ENCODE results near the gene CCDC194.

CCDC194 gene

DNA sequence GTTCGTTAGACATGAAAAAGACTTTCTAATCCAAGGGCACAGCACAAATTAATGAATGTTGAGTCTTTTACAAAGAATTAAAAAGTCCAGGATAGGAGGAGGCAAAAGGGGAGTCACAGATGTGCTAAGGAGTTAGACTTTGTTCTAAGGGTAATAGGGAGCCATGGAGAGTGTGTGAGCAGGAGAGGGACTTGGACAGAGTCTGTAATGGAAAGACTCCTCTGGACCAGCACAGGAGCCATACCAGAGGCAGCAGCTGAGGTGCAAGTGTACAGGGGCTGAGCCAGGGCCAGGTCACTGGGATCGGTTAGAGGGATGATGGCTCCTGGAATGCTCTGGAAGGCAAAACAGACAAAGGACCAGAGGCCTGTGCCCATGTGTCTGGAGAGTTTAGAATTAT is 46.1 kb downstream of the CCDC194 start:
- DNase-seq (no peak), ATAC-seq (replicated peaks) (no peak)
- H3K27ac Mint-ChIP-seq, result no peak overlapping the region
- H3K27me3 Mint-ChIP-seq, result peaks cover 28 to 50% of the 10 kb centered on the region in 2 donors
- H3K4me1 Mint-ChIP-seq (ENCODE audit: low read depth in 2 of 2), result peaks cover 5 to 9% of the 10 kb centered on the region in 2 donors
- peaks cover 5% of the 10 kb centered on the region for H3K36me3 Mint-ChIP-seq (ENCODE audit: insufficient read depth)
- H3K4me3 Mint-ChIP-seq, result no peak overlapping the region
- no peaks in the 10 kb centered on the region for H3K9me3 Mint-ChIP-seq

DNA sequence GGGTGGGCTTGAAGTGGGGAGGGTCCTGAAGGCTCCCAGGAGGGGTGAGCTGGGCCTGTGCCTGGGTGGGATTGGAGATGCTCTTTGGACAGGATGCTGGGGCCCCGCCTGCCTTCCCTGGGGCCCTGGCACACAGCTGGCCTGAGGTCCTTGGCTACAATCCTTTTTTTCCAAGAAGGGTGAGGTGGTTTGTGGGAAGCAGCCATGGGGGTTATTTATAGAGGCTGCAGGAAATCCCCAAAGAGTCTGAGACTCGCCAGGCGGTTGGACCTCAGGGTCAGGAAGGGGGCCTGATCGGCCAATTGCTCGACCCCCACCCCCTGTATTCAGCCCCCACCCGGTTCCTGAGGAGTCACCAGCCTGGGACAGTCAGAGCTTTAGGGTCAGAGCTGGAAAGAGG is 46.6 kb downstream of the CCDC194 start:
- peaks cover 28 to 45% of the 10 kb centered on the region in 2 donors for H3K27me3 Mint-ChIP-seq
- peaks cover 5 to 9% of the 10 kb centered on the region in 2 donors for H3K4me1 Mint-ChIP-seq (ENCODE audit: low read depth in 2 of 2)
- DNase-seq (no peak), ATAC-seq (replicated peaks) (no peak)
- H3K27ac Mint-ChIP-seq, result no peak overlapping the region
- no peak overlapping the region for H3K4me3 Mint-ChIP-seq
- peaks cover 6% of the 10 kb centered on the region for H3K36me3 Mint-ChIP-seq (ENCODE audit: insufficient read depth)
- no peaks in the 10 kb centered on the region for H3K9me3 Mint-ChIP-seq

DNA sequence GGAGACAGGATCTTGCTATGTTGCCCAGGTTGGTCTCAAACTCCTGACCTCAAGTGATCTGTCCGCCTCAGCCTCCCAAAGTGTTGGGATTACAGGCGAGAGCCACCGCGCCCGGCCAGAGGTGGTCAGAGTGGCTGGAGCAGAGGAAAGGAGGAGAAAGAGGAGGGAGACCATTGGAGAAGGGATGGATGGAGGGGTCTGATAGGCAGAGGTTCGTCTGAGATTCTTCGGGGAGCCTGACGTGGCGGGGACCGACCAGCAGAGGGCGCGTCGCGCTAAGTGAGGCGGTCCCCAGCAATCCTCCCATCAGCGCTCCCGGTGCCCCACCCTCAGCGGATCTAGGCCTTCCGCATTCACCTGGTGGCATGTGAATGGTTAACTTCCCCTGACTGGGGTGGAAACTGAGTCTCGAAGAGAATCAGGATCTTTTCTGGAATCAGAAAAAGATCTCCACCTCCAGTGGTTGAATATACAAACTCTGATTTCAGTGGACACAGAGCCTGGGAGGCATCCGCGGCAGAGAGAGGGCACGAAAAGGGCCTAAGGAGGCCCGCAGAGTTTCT is 47.8 kb downstream of the CCDC194 start:
- H3K36me3 Mint-ChIP-seq (ENCODE audit: insufficient read depth), result peaks cover 8% of the 10 kb centered on the region
- H3K9me3 Mint-ChIP-seq, result no peaks in the 10 kb centered on the region
- peak; percentile 73 to 76 (median 74) for DNase-seq
- H3K27ac Mint-ChIP-seq, result no peak overlapping the region
- H3K4me3 Mint-ChIP-seq, result no peak overlapping the region
- ATAC-seq (replicated peaks), result peak; percentile 96
- H3K27me3 Mint-ChIP-seq, result peaks cover 26 to 33% of the 10 kb centered on the region in 2 donors
- H3K4me1 Mint-ChIP-seq (ENCODE audit: low read depth in 2 of 2), result peaks cover 5 to 6% of the 10 kb centered on the region in 2 donors

DNA sequence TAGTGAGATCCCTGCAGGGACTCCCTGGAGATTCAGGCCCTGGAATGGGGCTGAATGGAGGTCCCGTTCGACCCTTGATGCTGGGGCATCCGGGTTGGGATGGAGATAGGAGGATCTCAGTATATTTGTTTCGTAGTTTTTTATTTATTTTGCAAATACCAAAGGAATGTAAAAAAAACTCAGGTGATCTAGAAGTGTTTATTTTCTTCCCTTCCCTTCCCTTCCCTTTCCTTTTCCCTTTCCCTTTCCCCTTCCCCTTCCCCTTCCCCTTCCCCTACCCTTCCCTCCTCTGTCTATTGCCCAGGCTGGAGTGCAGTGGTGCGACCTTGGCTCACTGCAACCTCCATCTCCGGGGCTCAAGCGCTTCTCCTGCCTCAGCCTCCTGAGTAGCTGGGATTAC is 52.2 kb downstream of the CCDC194 start:
- H3K4me1 Mint-ChIP-seq (ENCODE audit: low read depth in 2 of 2), result peaks cover 13 to 20% of the 10 kb centered on the region in 2 donors
- no peak overlapping the region for H3K4me3 Mint-ChIP-seq
- ATAC-seq (replicated peaks), result no peak
- H3K9me3 Mint-ChIP-seq, result no peaks in the 10 kb centered on the region
- no peak for DNase-seq
- H3K27ac Mint-ChIP-seq, result no peak overlapping the region
- H3K36me3 Mint-ChIP-seq (ENCODE audit: insufficient read depth), result peaks cover 11% of the 10 kb centered on the region
- H3K27me3 Mint-ChIP-seq, result no peaks in the 10 kb centered on the region

DNA sequence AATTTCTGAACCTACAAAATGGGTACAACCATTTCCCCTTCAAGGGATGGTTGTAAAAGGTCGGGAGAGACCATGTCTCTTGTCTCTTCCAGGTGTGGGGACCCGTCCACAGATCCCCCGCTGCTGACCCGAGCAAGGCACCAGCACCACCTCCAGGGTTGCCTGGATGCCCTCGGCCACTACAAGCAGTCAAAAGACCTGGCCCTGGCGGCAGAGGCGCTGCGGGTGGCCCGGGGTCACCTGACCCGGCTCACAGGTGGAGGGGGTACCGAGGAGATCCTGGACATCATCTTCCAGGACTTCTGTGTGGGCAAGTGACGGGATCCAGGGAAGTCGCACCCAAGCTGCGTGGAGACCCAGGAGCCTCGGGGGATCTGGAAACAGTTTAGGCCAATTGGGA is 52.6 kb downstream of the CCDC194 start:
- Mint-ChIP-seq H3K9me3 (no peaks in the 10 kb centered on the region), H3K27me3 (no peaks in the 10 kb centered on the region), H3K4me3 (no peak overlapping the region), H3K4me1 (ENCODE audit: low read depth in 2 of 2) (peaks cover 17 to 25% of the 10 kb centered on the region in 2 donors), H3K36me3 (ENCODE audit: insufficient read depth) (peaks cover 11% of the 10 kb centered on the region), H3K27ac (no peak overlapping the region)
- ATAC-seq (replicated peaks), result no peak
- no peak for DNase-seq

DNA sequence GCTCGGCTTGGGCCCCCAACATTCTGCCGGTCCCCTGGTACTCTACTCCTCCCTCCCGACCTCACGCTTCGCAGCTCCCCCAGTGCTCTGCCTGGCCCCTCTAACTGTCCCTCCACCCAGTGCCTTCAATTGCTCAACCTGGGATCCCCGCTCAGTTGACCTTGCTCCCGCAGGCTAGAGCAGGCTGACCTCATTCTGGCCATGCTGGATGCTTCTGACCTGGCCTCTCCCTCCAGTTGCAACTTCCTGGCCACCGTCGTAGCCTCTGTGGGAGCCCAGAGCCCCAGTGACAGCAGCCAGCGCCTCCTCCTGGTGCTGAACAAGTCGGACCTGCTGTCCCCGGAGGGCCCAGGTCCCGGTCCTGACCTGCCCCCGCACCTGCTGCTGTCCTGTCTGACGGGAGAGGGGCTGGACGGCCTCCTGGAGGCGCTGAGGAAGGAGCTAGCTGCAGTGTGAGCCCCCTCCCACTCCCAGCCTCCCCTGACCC is 53.1 kb downstream of the CCDC194 start:
- no peaks in the 10 kb centered on the region for H3K9me3 Mint-ChIP-seq
- no peak for DNase-seq
- H3K4me3 Mint-ChIP-seq, result peak overlapping the region in 1 of 2 donors; percentile 34
- no peak overlapping the region for H3K27ac Mint-ChIP-seq
- peaks cover 13 to 20% of the 10 kb centered on the region in 2 donors for H3K4me1 Mint-ChIP-seq (ENCODE audit: low read depth in 2 of 2)
- peaks cover 11% of the 10 kb centered on the region for H3K36me3 Mint-ChIP-seq (ENCODE audit: insufficient read depth)
- H3K27me3 Mint-ChIP-seq, result no peaks in the 10 kb centered on the region
- no peak for ATAC-seq (replicated peaks)
